A549 (cell line): ENCODE measurements around the gene CFAP161. TPM values are rescaled to one million over a fixed set of nuclear protein-coding genes. Genes with fewer than 3 reads are reported as not detected.
"Not testable (repeated sequence)": the region's sequence is repeated elsewhere in the genome, so short reads cannot be mapped to it uniquely, and the experiment has no call there.

Experiments used
- ATAC-seq, 2 experiments: fragments of 200-7000 bp in 1 of 2; fragments of >200 bp in 1 of 2; cut with Nextera tagmentation in 1 of 2; cut with Tn5 transposase in 1 of 2; 3 replicates each; pipeline versions ENCODE4 v1.8.0 to v1.9.1; 2018 to 2020; ENCODE audit warnings: mild to moderate bottlenecking in 1 of 2, moderate library complexity in 1 of 2
- CTCF ChIA-PET: fragments of 300-600 bp; sonication (Branson Sonifier 250); formaldehyde crosslinking; extraction: SDS; loops from one replicate; lab custom pipeline; 2021; ENCODE audit warnings: antibody characterized with exemption, inconsistent platforms; lab: Yijun Ruan, JAX
- POLR2A ChIA-PET: fragments of 350-600 bp; formaldehyde crosslinking; extraction: SDS; loops from one replicate; lab custom pipeline; 2021; ENCODE audit warnings: antibody characterized with exemption, inconsistent platforms; lab: Yijun Ruan, JAX
- DNase-seq, 2 experiments: peaks; one replicate each; pipeline versions ENCODE4 v3.0.0 to v3.0.0-alpha.2; 2011 to 2016; ENCODE audit warnings: low read depth in 1 of 2, low spot score in 1 of 2
- FAIRE-seq: peaks from 2 replicates; lab custom pipeline; 2011; peaks lifted over from hg19 to GRCh38; lab: Jason Lieb, UNC
- H3K27ac ChIP-seq, 2 experiments: fragments of >200 bp; sonication (Bioruptor Twin); formaldehyde crosslinking; 3 replicates each; pipeline ENCODE4 v1.5.1; 2016 to 2017
- H3K4me1 ChIP-seq: fragments of >200 bp; sonication (Bioruptor Twin); formaldehyde crosslinking; 3 replicates; pipeline ENCODE4 v1.6.1; 2016
- H3K4me2 ChIP-seq: fragments of >200 bp; sonication (Bioruptor Twin); formaldehyde crosslinking; 3 replicates; pipeline ENCODE4 v1.6.1; 2016
- H3K4me3 ChIP-seq: fragments of >200 bp; sonication (Bioruptor Twin); formaldehyde crosslinking; 3 replicates; pipeline ENCODE4 v1.5.1; 2016
- H3K9me3 ChIP-seq: fragments of >200 bp; sonication (Bioruptor Twin); formaldehyde crosslinking; 3 replicates; pipeline ENCODE4 v1.6.1; 2016
- CBX8 ChIP-seq: fragments of 200-600 bp; sonication (generic); IDR thresholded peaks from 2 replicates; pipeline ENCODE4 v1.6.1; 2016
- CHD4 ChIP-seq: fragments of 200-600 bp; sonication (generic); IDR thresholded peaks from 2 replicates; pipeline ENCODE4 v1.6.1; 2016; ENCODE audit warnings: antibody characterized with exemption, mild to moderate bottlenecking, borderline replicate concordance
- EP300 ChIP-seq, 2 experiments: fragments of >200 bp; sonication (Bioruptor Twin); formaldehyde crosslinking; IDR thresholded peaks; 2 replicates in 1 of 2; 3 replicates in 1 of 2; pipeline ENCODE4 v1.6.1; 2016 to 2017
- FOXS1 ChIP-seq: fragments of 250-450 bp; sonication (Bioruptor Pico); IDR thresholded peaks from 2 replicates; pipeline ENCODE4 v1.5.0; 2020; ENCODE audit warnings: mild to moderate bottlenecking, moderate library complexity
- HDAC2 ChIP-seq: fragments of 200-600 bp; sonication (generic); IDR thresholded peaks from 2 replicates; pipeline ENCODE4 v1.6.1; 2016
- HEYL ChIP-seq: fragments of 250-450 bp; sonication (Bioruptor Pico); IDR thresholded peaks from 2 replicates; pipeline ENCODE4 v1.8.0; 2021; ENCODE audit warnings: mild to moderate bottlenecking, moderate library complexity
- KDM1A ChIP-seq: fragments of 200-600 bp; sonication (generic); IDR thresholded peaks from 2 replicates; pipeline ENCODE4 v1.6.1; 2016; ENCODE audit warnings: low read depth, mild to moderate bottlenecking
- KDM5A ChIP-seq: fragments of 200-600 bp; sonication (generic); IDR thresholded peaks from 2 replicates; pipeline ENCODE4 v1.6.1; 2016; ENCODE audit warnings: antibody characterized with exemption, mild to moderate bottlenecking
- MYC ChIP-seq: IDR thresholded peaks from 2 replicates; pipeline ENCODE4 v1.6.1; 2012; ENCODE audit warnings: mild to moderate bottlenecking, inconsistent platforms, low read length, improper control_type of control experiment, borderline replicate concordance
- NFE2L2 ChIP-seq: fragments of 150-350 bp; conservative IDR thresholded peaks from 2 replicates; pipeline ENCODE4 v1.6.1; 2014; ENCODE audit warnings: low read length
- NPAS2 ChIP-seq: fragments of 250-450 bp; sonication (Bioruptor Pico); IDR thresholded peaks from 2 replicates; pipeline ENCODE4 v1.8.0; 2022; ENCODE audit warnings: mild to moderate bottlenecking, moderate library complexity, borderline replicate concordance
- POLR2A ChIP-seq: IDR thresholded peaks from 2 replicates; pipeline ENCODE4 v1.6.1; 2012; ENCODE audit warnings: mild to moderate bottlenecking, low read length
- POLR2AphosphoS2 ChIP-seq: conservative IDR thresholded peaks from 2 replicates; pipeline ENCODE4 v1.6.1; 2012; ENCODE audit warnings: low read length, improper control_type of control experiment, inconsistent platforms
- RAD21 ChIP-seq, 2 experiments: fragments of >200 bp in 1 of 2; sonication (Bioruptor Twin) in 1 of 2; formaldehyde crosslinking in 1 of 2; IDR thresholded peaks in 1 of 2; conservative IDR thresholded peaks in 1 of 2; 2 replicates in 1 of 2; 3 replicates in 1 of 2; pipeline ENCODE4 v1.6.1; 2012 to 2018; ENCODE audit warnings: inconsistent platforms in 1 of 2
- SREBF2 ChIP-seq: fragments of 450-650 bp; IDR thresholded peaks from 2 replicates; pipeline ENCODE4 v1.6.1; 2014; ENCODE audit warnings: mild to moderate bottlenecking, moderate library complexity
- TP53 ChIP-seq: fragments of 250-450 bp; sonication (Bioruptor Pico); IDR thresholded peaks from 2 replicates; pipeline ENCODE4 v1.5.0; 2021; ENCODE audit warnings: mild to moderate bottlenecking, moderate library complexity
- ZC3H11A ChIP-seq: fragments of 450-650 bp; IDR thresholded peaks from 2 replicates; pipeline ENCODE4 v1.6.1; 2014; ENCODE audit warnings: antibody characterized with exemption, mild to moderate bottlenecking
- ZSCAN20 ChIP-seq: fragments of 250-450 bp; sonication (Bioruptor Pico); IDR thresholded peaks from 2 replicates; pipeline ENCODE4 v1.8.0; 2022; ENCODE audit warnings: mild to moderate bottlenecking, moderate library complexity
- WGBS: methylation state at CpG from one replicate; pipeline ENCODE4 v1.1.6; 2017; ENCODE audit errors: missing lambda C conversion rate; 5-methylcytosine and 5-hydroxymethylcytosine counted together
- polyA plus RNA-seq, 4 experiments: library from polyadenylated mRNA; depleted of rRNA in 3 of 4; stranded (reverse); fragments of >200 nt; fragmentation: RNase III in 1 of 4; extraction: RNeasy Plus Mini Kit Qiagen cat#74134 plus additional on column Dnase treatment in 1 of 4; gene quantifications; 2 replicates in 3 of 4; 3 replicates in 1 of 4; pipeline ENCODE4 v1.2.3, GENCODE V29; 2011 to 2017
- TF ChIP-seq, protein P1 (sequence below): fragments of >200 bp; sonication (Bioruptor Twin); formaldehyde crosslinking; IDR thresholded peaks from 3 replicates; pipeline ENCODE4 v1.5.1; 2016

The CFAP161 gene
- polyA plus RNA-seq, 2 of the 4 experiments (the other 2 are of a cell fraction), result not detected

DNA sequence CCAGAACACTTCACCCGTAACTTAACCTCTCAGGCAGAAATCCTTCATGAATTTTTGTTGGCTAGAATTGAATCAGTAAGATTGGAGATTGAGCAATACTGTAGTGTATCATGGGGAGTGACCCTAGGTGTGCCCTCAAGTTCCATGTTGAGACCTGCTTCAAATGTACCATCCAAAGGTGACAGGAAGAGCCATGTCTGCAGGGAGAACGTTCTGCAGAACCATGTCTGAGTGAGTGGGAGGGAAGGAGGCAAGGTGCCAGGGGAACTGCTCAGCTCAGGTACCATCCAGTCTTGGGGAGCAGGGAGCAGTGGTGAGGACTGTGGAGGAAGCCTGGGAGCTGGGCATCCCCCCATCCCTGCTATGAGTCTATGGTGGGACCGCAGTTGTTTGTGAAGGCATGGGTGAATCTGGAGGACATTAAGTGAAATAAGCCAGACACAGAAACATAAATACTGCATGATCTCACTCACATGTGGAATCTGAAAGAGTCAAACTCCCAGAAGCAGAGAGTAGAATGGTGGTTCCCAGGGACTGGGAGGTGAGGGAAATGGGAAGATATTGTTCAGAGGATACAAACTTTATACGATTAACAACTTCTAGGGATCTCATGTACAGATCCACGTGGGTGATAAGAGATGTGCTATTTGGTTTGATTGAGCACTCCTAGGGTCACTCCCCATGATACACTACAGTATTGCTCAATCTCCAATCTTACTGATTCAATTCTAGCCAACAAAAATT is 23.3 kb downstream of the CFAP161 start (continued):
- no peak for TF ChIP-seq SREBF2
- no peak for TF ChIP-seq CHD4
- no peak for TF ChIP-seq POLR2AphosphoS2
- TF ChIP-seq, all 56 proteins: peak for 0

DNA sequence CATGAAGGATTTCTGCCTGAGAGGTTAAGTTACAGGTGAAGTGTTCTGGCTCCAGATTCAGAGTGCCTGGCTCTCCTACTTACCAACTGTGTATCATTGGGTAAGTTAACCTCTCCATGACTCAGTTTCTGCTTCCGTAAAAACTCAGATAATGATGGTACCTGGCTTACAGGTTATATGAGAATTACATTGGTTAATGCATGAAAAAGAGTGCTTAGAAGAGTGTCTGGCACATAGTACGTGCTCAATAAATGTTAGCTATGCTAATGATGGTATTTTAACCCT is 23.8 kb downstream of the CFAP161 start:
- H3K27ac ChIP-seq, result no peak overlapping the region
- no peaks in the 10 kb centered on the region for H3K9me3 ChIP-seq
- ChIA-PET POLR2A (no interaction called here), CTCF (interaction anchor here (6.9 kb wide), 1 partner anchor 109 kb away, joined by 173 read pairs; no protein-coding TSS in a partner anchor)
- no peak for FAIRE-seq
- H3K4me3 ChIP-seq, result no peak overlapping the region
- H3K4me1 ChIP-seq, result no peaks in the 10 kb centered on the region
- WGBS, result 19% methylated on average over 2 of the region's 2 CpGs
- H3K4me2 ChIP-seq, result no peak overlapping the region
- no peak for DNase-seq
- no peak for ATAC-seq
- TF ChIP-seq ZSCAN20 (CRISPR knock-in tag) (no peak), ZC3H11A (no peak), HDAC2 (no peak), NFE2L2 (no peak), NPAS2 (CRISPR knock-in tag) (no peak), TP53 (no peak), POLR2A (no peak)
- TF ChIP-seq, protein P1, sequence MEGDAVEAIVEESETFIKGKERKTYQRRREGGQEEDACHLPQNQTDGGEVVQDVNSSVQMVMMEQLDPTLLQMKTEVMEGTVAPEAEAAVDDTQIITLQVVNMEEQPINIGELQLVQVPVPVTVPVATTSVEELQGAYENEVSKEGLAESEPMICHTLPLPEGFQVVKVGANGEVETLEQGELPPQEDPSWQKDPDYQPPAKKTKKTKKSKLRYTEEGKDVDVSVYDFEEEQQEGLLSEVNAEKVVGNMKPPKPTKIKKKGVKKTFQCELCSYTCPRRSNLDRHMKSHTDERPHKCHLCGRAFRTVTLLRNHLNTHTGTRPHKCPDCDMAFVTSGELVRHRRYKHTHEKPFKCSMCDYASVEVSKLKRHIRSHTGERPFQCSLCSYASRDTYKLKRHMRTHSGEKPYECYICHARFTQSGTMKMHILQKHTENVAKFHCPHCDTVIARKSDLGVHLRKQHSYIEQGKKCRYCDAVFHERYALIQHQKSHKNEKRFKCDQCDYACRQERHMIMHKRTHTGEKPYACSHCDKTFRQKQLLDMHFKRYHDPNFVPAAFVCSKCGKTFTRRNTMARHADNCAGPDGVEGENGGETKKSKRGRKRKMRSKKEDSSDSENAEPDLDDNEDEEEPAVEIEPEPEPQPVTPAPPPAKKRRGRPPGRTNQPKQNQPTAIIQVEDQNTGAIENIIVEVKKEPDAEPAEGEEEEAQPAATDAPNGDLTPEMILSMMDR, result no peak

DNA sequence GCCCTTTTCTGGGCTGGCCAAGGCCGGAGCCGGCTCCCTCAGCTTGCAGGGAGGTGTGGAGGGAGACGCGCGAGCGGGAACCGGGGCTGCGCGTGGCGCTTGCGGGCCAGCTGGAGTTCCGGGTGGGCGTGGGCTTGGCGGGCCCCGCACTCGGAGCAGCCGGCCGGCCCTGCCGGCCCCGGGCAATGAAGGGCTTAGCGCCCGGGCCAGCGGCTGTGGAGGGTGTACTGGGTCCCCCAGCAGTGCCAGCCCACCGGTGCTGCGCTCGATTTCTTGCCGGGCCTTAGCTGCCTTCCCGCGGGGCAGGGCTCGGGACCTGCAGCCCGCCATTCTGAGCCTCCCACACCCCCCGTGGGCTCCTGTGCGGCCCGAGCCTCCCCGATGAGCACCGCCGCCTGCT is 24.5 kb downstream of the CFAP161 start:
- WGBS, result 59% methylated on average over 18 of the region's 37 CpGs
- ATAC-seq, H3K9me3 ChIP-seq, H3K27ac ChIP-seq, DNase-seq, POLR2A ChIA-PET, H3K4me2 ChIP-seq, H3K4me3 ChIP-seq, FAIRE-seq, H3K4me1 ChIP-seq: not testable (repeated sequence)
- CTCF ChIA-PET, result interaction anchor here (1.5 to 6.9 kb wide), 3 partner anchors 108 to 251 kb away, joined by 3 to 173 read pairs (median 42); no protein-coding TSS in a partner anchor

GRCh38 chr15:81160312-81161159 is 26.5 kb downstream of the CFAP161 start:
- WGBS, result 25% methylated on average over 10 of the region's 11 CpGs
- CTCF ChIA-PET, result interaction anchor here (0.8 to 4.7 kb wide), 4 partner anchors 16 to 108 kb away, joined by 3 to 42 read pairs (median 4); no protein-coding TSS in a partner anchor
- Histone ChIP-seq H3K27ac (no peak overlapping the region), H3K4me3 (no peak overlapping the region), H3K9me3 (no peaks in the 10 kb centered on the region), H3K4me2 (no peak overlapping the region), H3K4me1 (no peaks in the 10 kb centered on the region)
- DNase-seq, result no peak
- POLR2A ChIA-PET, result interaction anchor here (0.6 kb wide), 1 partner anchor 105 kb away, joined by 3 read pairs; no protein-coding TSS in a partner anchor
- no peak for TF ChIP-seq CBX8
- TF ChIP-seq KDM1A, result no peak
- no peak for TF ChIP-seq EP300 (IDR thresholded peaks at IDR 0.05)
- no peak for TF ChIP-seq FOXS1 (CRISPR knock-in tag)
- TF ChIP-seq RAD21 (conservative IDR thresholded peaks at IDR 0.05 in 1 of 2, IDR thresholded peaks at IDR 0.05 in 1 of 2), result no peak
- no peak for TF ChIP-seq MYC
- TF ChIP-seq KDM5A, result no peak
- no peak for TF ChIP-seq HEYL
- TF ChIP-seq NFE2L2, result no peak
- no peak for ATAC-seq
- no peak for FAIRE-seq
